ENCODE data around the gene SCML1. TPM values are rescaled to one million over a fixed set of nuclear protein-coding genes. Genes with fewer than 3 reads are reported as not detected.

SCML1 gene
- total and polyA plus RNA-seq, 2 of the 8 experiments (the other 6 are each of a cell fraction or from before 2014, with no cell fraction given), result 2.2 to 2.5 TPM

GRCh38 chrX:17767734-17768133 is 30.4 kb downstream of the SCML1 start:
- Histone ChIP-seq H3K27me3 (replicated peaks in 1 of 4; ENCODE audit: control insufficient read depth in 3 of 4, extremely low read depth in 1 of 4, insufficient read depth in 3 of 4, low read length in 3 of 4) (no peaks in the 10 kb centered on the region; a peak in 1 of 7 replicates), H2BK5ac (ENCODE audit: low read depth, low read length) (no peak overlapping the region), H3K79me1 (ENCODE audit: low read depth, low read length) (no peaks in the 10 kb centered on the region), H3K23me2 (ENCODE audit: low read depth, low read length) (no peaks in the 10 kb centered on the region; the same call in 1 of the 2 replicates), H3K4ac (replicated peaks; ENCODE audit: insufficient read length, low read depth, low read length) (no peak overlapping the region), H2BK12ac (ENCODE audit: low read depth, low read length) (no peak overlapping the region), H3K4me3 (ENCODE audit: extremely low read depth in 1 of 4, insufficient read depth in 2 of 4, low read depth in 3 of 4, low read length in 4 of 4) (no peak overlapping the region), H3K9me3 (ENCODE audit: insufficient read depth in 2 of 2, low read depth in 1 of 2, low read length in 1 of 2) (no peaks in the 10 kb centered on the region), H4K91ac (replicated peaks; ENCODE audit: insufficient read length, low read length) (no peak overlapping the region), H2AK5ac (ENCODE audit: low read depth, low read length) (no peak overlapping the region), H4K20me1 (replicated peaks in 1 of 2; ENCODE audit: control insufficient read depth in 1 of 2, insufficient read depth in 2 of 2, low read length in 2 of 2) (no peaks in the 10 kb centered on the region), H3K4me1 (replicated peaks in 1 of 4; ENCODE audit: control insufficient read depth in 3 of 4, insufficient read depth in 4 of 4, low read length in 3 of 4) (no peaks in the 10 kb centered on the region), H4K5ac (ENCODE audit: insufficient read length, low read depth, low read length) (no peak overlapping the region), H2BK20ac (ENCODE audit: low read length) (no peak overlapping the region), H3K27ac (ENCODE audit: low read depth, low read length) (no peak overlapping the region), H3K79me2 (ENCODE audit: control insufficient read depth in 1 of 2, insufficient read depth in 2 of 2, low read length in 2 of 2) (no peaks in the 10 kb centered on the region), H3K23ac (ENCODE audit: insufficient read length) (no peak overlapping the region), H2BK15ac (ENCODE audit: low read length) (no peak overlapping the region), H3K36me3 (ENCODE audit: control insufficient read depth in 2 of 4, insufficient read depth in 4 of 4, low read length in 3 of 4) (no peaks in the 10 kb centered on the region), H3K14ac (ENCODE audit: insufficient read length) (no peak overlapping the region), H2BK120ac (replicated peaks; ENCODE audit: low read depth, low read length) (no peak overlapping the region), H2AFZ (ENCODE audit: low read length) (no peak overlapping the region), H3K4me2 (ENCODE audit: insufficient read depth in 1 of 2, low read depth in 2 of 2, low read length in 2 of 2) (no peak overlapping the region), H3K9ac (replicated peaks in 1 of 4; ENCODE audit: extremely low read depth in 1 of 4, low read depth in 3 of 4, low read length in 3 of 4) (no peak overlapping the region), H3K56ac (replicated peaks; ENCODE audit: insufficient read length, low read depth, low read length) (no peak overlapping the region), H4K8ac (ENCODE audit: extremely low read depth, insufficient read depth, low read length) (no peak overlapping the region), H3K18ac (ENCODE audit: extremely low read depth, low read length) (no peak overlapping the region)
- DNase-seq (ENCODE audit: low read depth in 1 of 2, low spot score in 2 of 2) (no peak), FAIRE-seq (no peak)
- 92% methylated on average over 1 of the region's 1 CpG; no CpG with 5 or more reads in 1 of the 2 experiments for WGBS, 2 experiments (ENCODE audit: extremely low coverage in 1 of 2, insufficient coverage in 1 of 2, insufficient read length in 1 of 2, insufficient replicate concordance in 2 of 2, low coverage in 1 of 2, low lambda C conversion rate in 2 of 2, missing lambda C conversion rate in 1 of 2)
- ChIA-PET POLR2A (ENCODE audit: partially characterized antibody) (no interaction called here), CTCF (ENCODE audit: partially characterized antibody) (no interaction called here)
- TF ChIP-seq SAP30 (IDR thresholded peaks at IDR 0.05; ENCODE audit: insufficient read depth, insufficient replicate concordance, low read length) (no peak), POU5F1 (IDR thresholded peaks at IDR 0.05; ENCODE audit: low read depth, low read length) (no peak), SIRT6 (IDR thresholded peaks at IDR 0.05; ENCODE audit: low read length) (no peak), NANOG (IDR thresholded peaks at IDR 0.05; ENCODE audit: insufficient read depth, low read depth, low read length, poor library complexity, severe bottlenecking) (no peak), ATF2 (IDR thresholded peaks at IDR 0.05; ENCODE audit: low read length) (no peak)
